HG03108 (cell line): Measurements from ENCODE around the gene PLA2G4D.

Experiments
- ATAC-seq: cut with Tn5 transposase; IDR thresholded peaks from one replicate; pipeline ENCODE4 v1.9.1; 2021; ENCODE audit warnings: moderate library complexity; ENCODE audit not compliant: unreplicated experiment

PLA2G4D gene

DNA sequence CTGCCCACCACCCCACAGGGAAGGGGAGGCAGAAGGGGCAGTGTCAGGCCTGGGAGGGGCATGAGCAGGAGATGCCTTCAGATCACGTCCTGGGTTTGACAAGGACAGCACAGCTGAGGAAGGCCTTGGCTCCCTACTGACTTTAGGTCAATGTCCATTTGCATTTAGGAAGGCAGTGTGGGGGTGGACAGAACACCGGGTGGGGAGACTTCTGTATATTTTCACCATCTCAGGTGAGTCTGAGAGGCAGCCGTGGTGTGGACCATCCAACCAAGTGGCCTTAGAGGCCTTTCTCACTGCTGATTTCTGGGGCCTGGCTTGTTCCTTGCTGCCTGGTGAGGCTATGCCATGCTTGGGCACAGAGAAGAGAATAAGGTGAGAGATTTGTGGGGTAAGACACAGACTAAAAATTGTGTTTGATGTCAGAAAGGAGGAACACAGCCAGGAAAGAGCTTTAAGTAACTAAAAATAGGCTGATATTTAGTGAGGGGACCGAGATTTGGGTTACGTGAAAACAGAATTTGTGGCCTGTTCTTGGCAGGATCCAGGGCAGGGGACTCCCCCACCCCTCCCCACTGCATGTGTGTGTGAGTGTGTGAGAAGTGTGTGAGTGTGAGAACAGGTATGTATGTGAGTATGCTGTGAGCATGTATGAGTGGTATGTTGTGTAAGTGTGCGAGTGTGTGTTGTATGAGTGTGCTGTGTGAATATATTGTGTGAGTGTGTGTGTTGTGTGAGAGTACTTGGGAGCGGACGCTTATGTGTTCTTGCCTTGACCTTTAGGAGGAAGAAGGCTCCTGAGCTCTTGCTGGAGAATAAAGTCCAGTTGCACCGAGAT, 61.8 kb downstream of the PLA2G4D start:
- no peak for ATAC-seq

DNA sequence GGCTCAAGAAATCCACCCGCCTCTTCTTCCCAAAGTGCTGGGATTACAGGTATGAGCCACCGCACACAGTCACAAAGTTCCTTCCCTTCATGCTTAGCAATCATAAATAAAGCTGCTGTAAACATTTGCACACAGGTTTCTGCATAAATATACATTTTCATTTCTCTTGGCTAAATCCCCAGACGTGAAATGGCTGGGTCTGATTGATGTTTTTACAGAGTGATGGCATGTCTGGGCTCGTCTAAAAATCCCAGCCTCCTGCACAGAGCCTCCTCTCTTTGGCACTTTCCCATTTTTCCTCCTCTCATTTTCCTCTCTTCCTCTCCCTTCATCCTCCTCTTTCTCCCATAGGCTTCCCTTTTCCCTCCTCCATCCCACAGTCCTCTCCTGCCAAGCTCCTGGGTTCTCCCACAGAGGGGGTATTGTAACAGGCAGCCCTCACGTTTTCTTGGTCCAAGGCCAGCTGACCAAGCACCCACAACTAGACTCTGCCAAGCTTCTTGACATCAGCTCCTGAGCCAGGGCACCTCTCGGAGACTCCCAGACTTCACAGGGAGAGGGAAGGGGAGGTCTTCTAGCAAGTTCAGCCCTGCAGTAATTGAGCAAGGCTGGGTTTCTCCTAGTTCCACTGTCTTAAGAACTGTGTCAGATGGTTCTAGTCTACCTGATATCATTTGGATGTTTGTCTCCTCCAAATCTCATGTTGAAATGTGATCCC, 63.0 kb downstream of the PLA2G4D start:
- no peak for ATAC-seq

GRCh38 chr15:42027521-42027920, 66.8 kb downstream of the PLA2G4D start:
- ATAC-seq, result no peak

DNA sequence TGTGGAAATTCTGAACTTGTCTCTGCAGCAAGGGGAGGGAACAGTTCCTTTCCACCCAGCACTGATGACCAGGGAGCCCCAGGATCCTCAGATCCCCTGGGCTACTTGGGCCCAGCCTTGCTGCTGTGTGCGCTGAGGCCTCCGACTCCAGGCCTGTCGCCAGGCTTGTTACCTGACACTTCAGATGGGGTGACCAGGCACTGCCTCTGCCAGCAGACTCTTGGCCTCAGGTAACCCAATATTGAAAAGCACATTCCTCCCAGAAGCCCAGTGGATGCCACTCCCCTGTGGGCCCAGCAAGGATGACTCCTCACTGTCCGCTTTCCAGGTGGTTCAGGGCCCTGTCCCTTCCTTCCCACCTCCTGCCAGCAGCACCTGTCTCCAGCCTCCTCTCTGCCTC, 70.1 kb downstream of the PLA2G4D start:
- no peak for ATAC-seq

- no peak for ATAC-seq
These were observed 72.8 kb downstream of the PLA2G4D start for GRCh38 chr15:42021593-42021992.

DNA sequence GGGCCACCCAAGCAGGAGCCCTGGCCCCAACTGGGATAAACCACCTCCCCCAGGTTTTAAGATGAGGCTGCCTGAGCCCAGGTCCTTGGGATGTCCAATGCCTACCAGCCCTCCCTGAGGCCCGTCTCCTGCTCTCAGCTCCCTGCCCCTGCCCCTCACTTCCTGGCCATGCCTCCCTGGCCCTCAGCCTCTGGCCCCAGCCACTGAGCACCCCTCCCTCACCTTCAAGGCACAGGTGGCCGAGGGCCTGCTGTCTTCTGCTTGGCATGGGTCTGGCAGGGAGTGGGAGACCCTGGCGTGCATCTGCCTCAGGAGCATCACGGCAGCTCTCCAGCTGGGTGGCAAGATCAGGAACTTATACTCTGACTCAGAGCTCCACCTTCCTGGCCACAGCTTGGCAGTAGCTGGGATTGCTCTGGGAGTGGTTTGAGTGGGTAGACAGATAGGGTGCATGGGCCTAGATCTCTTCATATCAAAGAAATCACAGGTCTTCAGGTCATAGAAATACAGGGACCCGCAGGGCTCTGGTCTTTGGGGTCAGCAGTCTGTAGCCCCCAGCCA, 73.6 kb downstream of the PLA2G4D start, which contains the start of gene PLA2G4E:
TSS of gene PLA2G4E (minus strand) at position 330 of the 561 bp plus-strand sequence. CDS start at position 318, 12 bp downstream.
- ATAC-seq, result no peak

DNA sequence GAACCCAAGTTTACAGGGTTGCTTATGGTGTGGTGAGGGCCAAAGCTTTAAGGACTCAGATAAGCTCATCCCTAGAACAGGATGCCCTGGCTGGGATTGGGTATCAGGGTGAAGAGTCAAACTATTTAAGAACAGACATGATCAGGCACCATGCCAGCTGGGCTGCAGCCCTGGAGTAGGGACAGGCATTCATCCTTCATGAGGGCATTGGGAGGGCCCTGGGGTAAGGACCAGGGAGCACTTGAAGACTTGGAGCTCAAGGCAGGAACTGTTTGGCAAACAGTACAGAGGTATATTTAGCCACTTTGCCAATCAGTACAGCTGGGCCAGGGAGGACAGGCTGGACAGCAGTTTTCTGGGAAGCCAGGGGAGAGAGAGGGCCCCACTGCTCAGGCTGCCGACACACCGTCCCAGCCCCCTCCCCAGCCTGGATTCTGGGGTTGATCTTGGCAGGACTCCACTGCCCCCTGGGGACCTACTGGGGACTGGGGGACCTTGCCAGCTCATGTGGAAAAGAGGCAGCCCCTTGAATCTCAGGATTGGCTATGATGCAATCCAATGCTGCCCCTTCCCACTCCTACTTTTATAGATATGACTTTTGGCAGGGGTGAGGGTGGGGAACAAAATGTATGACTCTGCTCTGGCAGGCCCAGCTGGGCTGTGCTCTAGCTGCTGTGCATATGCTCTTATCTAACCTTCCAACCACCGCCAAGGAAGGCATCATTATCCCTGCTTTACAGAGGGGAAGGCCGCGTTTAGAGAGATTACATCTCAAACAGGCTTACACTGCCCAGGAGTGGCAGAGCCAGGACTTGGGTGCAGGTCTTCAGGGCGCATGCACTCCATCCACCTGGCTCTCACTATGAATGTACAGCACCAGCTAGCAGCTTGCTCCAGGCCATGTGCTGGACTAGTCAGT, 75.8 kb downstream of the PLA2G4D start:
- ATAC-seq, result no peak
